ENCODE data around the gene SNX7. TPM values are rescaled to one million over a fixed set of nuclear protein-coding genes. Genes with fewer than 3 reads are reported as not detected.

Gene SNX7
- total RNA-seq, 4 donors from 2014 or later: 4.1 to 37.3 (median 23.4) TPM

- H3K4me1 ChIP-seq: no peaks in the 10 kb centered on the region
- in situ Hi-C loops (cut with MboI; ENCODE audit: low pct_ligation_motif_present in 1 of 4, low pct_unique_long_range_greater_than_20kb in 1 of 4, low sequenced_read_pairs in 3 of 4): no loop called here
- H3K9me3 ChIP-seq: no peaks in the 10 kb centered on the region
- 75 to 80% methylated on average over 1 to 6 of the region's 6 CpGs for WGBS, 2 donors (ENCODE audit: low coverage in 1 of 2)
- TF ChIP-seq POLR2A (IDR thresholded peaks at IDR 0.05) (no peak), POLR2AphosphoS5 (IDR thresholded peaks at IDR 0.05) (no peak), EP300 (IDR thresholded peaks at IDR 0.05; ENCODE audit: low read depth) (no peak), CTCF (IDR thresholded peaks at IDR 0.05) (no peak)
- H3K27ac ChIP-seq: no peak overlapping the region
- H3K27me3 ChIP-seq: no peaks in the 10 kb centered on the region
- intact Hi-C loops (cut with DNase I; ENCODE audit: low total_unique reads): no loop called here
- DNase-seq: no peak
- H3K36me3 ChIP-seq: no peaks in the 10 kb centered on the region
- H3K4me3 ChIP-seq: no peak overlapping the region
Measured at GRCh38 chr1:98651116-98651632, 10.3 kb upstream of the SNX7 start.

- DNase-seq: no peak
- in situ Hi-C loops (cut with MboI; ENCODE audit: low pct_ligation_motif_present in 1 of 4, low pct_unique_long_range_greater_than_20kb in 1 of 4, low sequenced_read_pairs in 3 of 4): no loop called here
- no peak overlapping the region for H3K27ac ChIP-seq
Measured at GRCh38 chr1:98653123-98653522, 8.4 kb upstream of the SNX7 start.

GRCh38 chr1:98659879-98660278 lies 1.6 kb upstream of the SNX7 start:
- Histone ChIP-seq H3K27me3 (no peaks in the 10 kb centered on the region), H3K27ac (no peak overlapping the region), H3K4me3 (no peak overlapping the region), H3K36me3 (no peaks in the 10 kb centered on the region), H3K4me1 (peaks cover 0 to 30% (median 9%) of the 10 kb centered on the region in 4 donors), H3K9me3 (no peaks in the 10 kb centered on the region)
- no peak for TF ChIP-seq CTCF (IDR thresholded peaks at IDR 0.05)
- no peak for TF ChIP-seq POLR2AphosphoS5 (IDR thresholded peaks at IDR 0.05)
- TF ChIP-seq EP300 (IDR thresholded peaks at IDR 0.05; ENCODE audit: low read depth): no peak
- no peak for TF ChIP-seq POLR2A (IDR thresholded peaks at IDR 0.05)
- intact Hi-C loops (cut with DNase I; ENCODE audit: low total_unique reads): no loop called here
- in situ Hi-C loops (cut with MboI; ENCODE audit: low pct_ligation_motif_present in 1 of 4, low pct_unique_long_range_greater_than_20kb in 1 of 4, low sequenced_read_pairs in 3 of 4): no loop called here
- no peak for DNase-seq

More at GRCh38 chr1:98653123-98653522, 8.4 kb upstream of the SNX7 start:
- TF ChIP-seq CTCF (IDR thresholded peaks at IDR 0.05): no peak
- no peak for TF ChIP-seq EP300 (IDR thresholded peaks at IDR 0.05; ENCODE audit: low read depth)
- intact Hi-C loops (cut with DNase I; ENCODE audit: low total_unique reads): no loop called here
- Histone ChIP-seq H3K27me3 (no peaks in the 10 kb centered on the region), H3K9me3 (no peaks in the 10 kb centered on the region), H3K4me3 (no peak overlapping the region), H3K4me1 (no peaks in the 10 kb centered on the region), H3K36me3 (no peaks in the 10 kb centered on the region)
- WGBS, 2 donors (ENCODE audit: low coverage in 1 of 2): 91 to 100% methylated on average over 2 of the region's 2 CpGs

DNA sequence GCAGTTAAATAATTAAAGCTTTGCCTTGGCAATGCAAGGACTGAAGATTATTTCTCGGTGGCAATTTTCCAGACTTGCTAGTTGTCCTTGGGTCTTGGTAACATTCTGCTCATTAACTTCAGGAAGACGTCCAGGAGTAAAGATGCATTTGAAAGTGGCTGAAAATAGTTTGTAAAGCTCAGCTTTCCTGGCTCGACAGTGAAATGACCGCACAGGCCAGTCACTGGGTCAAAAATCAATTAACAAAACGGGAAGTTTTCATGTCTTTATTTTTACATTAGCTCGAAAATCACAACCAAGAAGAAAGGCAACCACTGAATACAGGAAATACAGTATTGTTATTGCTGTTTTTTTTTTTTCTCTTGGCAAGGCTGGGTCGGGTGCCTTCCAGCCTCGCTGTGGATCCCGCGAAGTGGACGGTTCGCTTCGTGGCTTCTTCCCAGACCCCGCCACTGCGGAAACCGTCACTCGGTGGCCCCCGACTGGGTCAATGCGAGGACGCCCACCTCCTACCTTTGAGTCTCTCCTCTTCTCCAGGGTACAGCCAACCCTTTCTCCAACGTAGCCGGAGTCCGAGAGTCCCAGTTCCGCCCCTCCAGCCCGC lies 479 bp upstream of the SNX7 start:
- TF ChIP-seq POLR2A (IDR thresholded peaks at IDR 0.05): peak; percentile 55
- no peak for TF ChIP-seq EP300 (IDR thresholded peaks at IDR 0.05; ENCODE audit: low read depth)
- Histone ChIP-seq H3K4me1 (peaks cover 0 to 30% (median 9%) of the 10 kb centered on the region in 4 donors), H3K27ac (peak overlapping the region; percentile 92 to 95 (median 94)), H3K27me3 (no peaks in the 10 kb centered on the region), H3K4me3 (peak overlapping the region; percentile 73 to 88 (median 76)), H3K9me3 (no peaks in the 10 kb centered on the region), H3K36me3 (no peaks in the 10 kb centered on the region)
- 7 to 10% methylated on average over 8 to 25 of the region's 25 CpGs for WGBS, 2 donors (ENCODE audit: low coverage in 1 of 2)
- no peak for DNase-seq
- in situ Hi-C loops (cut with MboI; ENCODE audit: low pct_ligation_motif_present in 1 of 4, low pct_unique_long_range_greater_than_20kb in 1 of 4, low sequenced_read_pairs in 3 of 4) (no loop called here), intact Hi-C loops (cut with DNase I; ENCODE audit: low total_unique reads) (no loop called here)

- Histone ChIP-seq H3K27ac (peak overlapping the region; percentile 92 to 95 (median 94)), H3K4me1 (peaks cover 0 to 30% (median 9%) of the 10 kb centered on the region in 4 donors), H3K27me3 (no peaks in the 10 kb centered on the region), H3K36me3 (no peaks in the 10 kb centered on the region), H3K9me3 (no peaks in the 10 kb centered on the region), H3K4me3 (peak overlapping the region; percentile 73 to 88 (median 76))
- 0 to 3% methylated on average over 3 to 6 of the region's 6 CpGs for whole genome bisulfite sequencing, 2 donors (ENCODE audit: low coverage in 1 of 2)
- TF ChIP-seq EP300 (IDR thresholded peaks at IDR 0.05; ENCODE audit: low read depth) (no peak), CTCF (IDR thresholded peaks at IDR 0.05) (no peak), POLR2AphosphoS5 (IDR thresholded peaks at IDR 0.05) (no peak), POLR2A (IDR thresholded peaks at IDR 0.05) (no peak)
- intact Hi-C loops (cut with DNase I; ENCODE audit: low total_unique reads): no loop called here
- in situ Hi-C loops (cut with MboI; ENCODE audit: low pct_ligation_motif_present in 1 of 4, low pct_unique_long_range_greater_than_20kb in 1 of 4, low sequenced_read_pairs in 3 of 4): no loop called here
- DNase-seq: no peak
Measured at GRCh38 chr1:98662356-98662670, 792 bp downstream of the SNX7 start.
